Measurements from ENCODE around the gene SCGB1C1. TPM values are rescaled to one million over a fixed set of nuclear protein-coding genes. Genes with fewer than 3 reads are reported as not detected.

The SCGB1C1 gene
- total and polyA plus RNA-seq, 9 of the 15 experiments (the other 6 are each of a cell fraction or from before 2014, with no cell fraction given): not detected

DNA sequence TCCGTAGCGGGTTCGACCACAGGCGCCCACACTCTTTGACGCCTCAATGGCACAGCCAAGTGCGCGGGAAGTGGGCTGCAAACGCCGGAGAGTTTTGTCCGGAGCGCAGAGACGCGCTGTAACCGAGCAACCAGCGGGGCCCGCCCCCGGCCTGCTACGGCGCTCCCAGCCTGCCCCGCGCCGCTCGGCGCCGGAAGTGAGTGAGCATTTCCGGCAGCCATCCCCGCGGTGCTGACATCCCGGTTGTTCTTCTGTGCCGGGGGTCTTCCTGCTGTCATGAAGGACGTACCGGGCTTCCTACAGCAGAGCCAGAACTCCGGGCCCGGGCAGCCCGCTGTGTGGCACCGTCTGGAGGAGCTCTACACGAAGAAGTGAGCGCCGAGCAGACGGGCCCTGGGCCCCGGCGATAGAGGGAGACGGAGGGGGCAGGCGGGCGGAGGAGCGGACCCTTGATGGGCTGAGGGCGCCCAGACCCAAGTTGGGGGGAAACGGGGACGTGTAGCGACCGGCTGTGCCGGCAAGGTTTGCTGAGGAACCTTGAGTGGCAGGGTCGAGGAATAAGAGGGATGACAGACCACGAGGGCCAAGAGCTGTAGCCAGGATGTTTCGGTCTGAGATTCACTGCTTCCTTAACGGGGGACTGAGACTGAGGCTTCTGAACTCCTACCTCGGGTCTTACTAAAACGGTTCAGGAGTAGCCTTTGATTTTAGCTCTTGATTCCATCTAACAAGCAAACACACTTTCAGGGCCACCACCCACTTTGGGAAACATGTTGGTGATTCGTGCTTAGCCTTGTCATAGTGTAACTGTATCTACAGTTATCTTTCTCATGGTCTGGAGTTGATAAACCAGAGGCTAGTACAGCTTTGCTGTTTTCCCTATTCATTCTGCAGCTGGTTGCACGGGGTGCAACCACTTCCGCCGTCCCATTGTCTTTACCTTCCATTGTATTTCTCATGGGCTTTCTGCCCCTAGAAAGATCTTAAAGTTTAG is 44.2 kb downstream of the SCGB1C1 start, which contains the start of gene PSMD13 (continued):
- TF ChIP-seq, protein P1, sequence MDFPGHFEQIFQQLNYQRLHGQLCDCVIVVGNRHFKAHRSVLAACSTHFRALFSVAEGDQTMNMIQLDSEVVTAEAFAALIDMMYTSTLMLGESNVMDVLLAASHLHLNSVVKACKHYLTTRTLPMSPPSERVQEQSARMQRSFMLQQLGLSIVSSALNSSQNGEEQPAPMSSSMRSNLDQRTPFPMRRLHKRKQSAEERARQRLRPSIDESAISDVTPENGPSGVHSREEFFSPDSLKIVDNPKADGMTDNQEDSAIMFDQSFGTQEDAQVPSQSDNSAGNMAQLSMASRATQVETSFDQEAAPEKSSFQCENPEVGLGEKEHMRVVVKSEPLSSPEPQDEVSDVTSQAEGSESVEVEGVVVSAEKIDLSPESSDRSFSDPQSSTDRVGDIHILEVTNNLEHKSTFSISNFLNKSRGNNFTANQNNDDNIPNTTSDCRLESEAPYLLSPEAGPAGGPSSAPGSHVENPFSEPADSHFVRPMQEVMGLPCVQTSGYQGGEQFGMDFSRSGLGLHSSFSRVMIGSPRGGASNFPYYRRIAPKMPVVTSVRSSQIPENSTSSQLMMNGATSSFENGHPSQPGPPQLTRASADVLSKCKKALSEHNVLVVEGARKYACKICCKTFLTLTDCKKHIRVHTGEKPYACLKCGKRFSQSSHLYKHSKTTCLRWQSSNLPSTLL (IDR thresholded peaks at IDR 0.05): no peak
- TF ChIP-seq ZKSCAN3 (CRISPR knock-in tag; IDR thresholded peaks at IDR 0.05) (no peak), TAF15 (IDR thresholded peaks at IDR 0.05; ENCODE audit: low read depth, low read length) (no peak), ZNF583 (CRISPR knock-in tag; IDR thresholded peaks at IDR 0.05) (no peak), ZKSCAN1 (IDR thresholded peaks at IDR 0.05; ENCODE audit: low read depth, low read length) (no peak; the same call in 1 of the 2 replicates), SMARCA4 (IDR thresholded peaks at IDR 0.05) (no peak), ZNF77 (CRISPR knock-in tag; IDR thresholded peaks at IDR 0.05) (no peak), MECOM (CRISPR knock-in tag; IDR thresholded peaks at IDR 0.05) (no peak), ZNF316 (IDR thresholded peaks at IDR 0.05) (no peak), KLF6 (CRISPR knock-in tag; IDR thresholded peaks at IDR 0.05; ENCODE audit: borderline replicate concordance) (no peak), ZNF121 (CRISPR knock-in tag; conservative IDR thresholded peaks at IDR 0.05) (no peak), ZNF184 (CRISPR knock-in tag; IDR thresholded peaks at IDR 0.05) (no peak), NFYB (IDR thresholded peaks at IDR 0.05; ENCODE audit: extremely low read depth, insufficient read length) (no peak), TEAD2 (tag; IDR thresholded peaks at IDR 0.05) (no peak), PHF8 (IDR thresholded peaks at IDR 0.05; ENCODE audit: borderline replicate concordance, low read length) (peak; percentile 82; the same call in 1 of the 2 replicates), SMAD2 (IDR thresholded peaks at IDR 0.05; ENCODE audit: low read depth, low read length) (no peak), CHD1 (IDR thresholded peaks at IDR 0.05; ENCODE audit: low read length) (peak; percentile 7), POLR2B (IDR thresholded peaks at IDR 0.05; ENCODE audit: low read depth, partially characterized antibody) (peak; percentile 67)
- TF ChIP-seq, protein P2, sequence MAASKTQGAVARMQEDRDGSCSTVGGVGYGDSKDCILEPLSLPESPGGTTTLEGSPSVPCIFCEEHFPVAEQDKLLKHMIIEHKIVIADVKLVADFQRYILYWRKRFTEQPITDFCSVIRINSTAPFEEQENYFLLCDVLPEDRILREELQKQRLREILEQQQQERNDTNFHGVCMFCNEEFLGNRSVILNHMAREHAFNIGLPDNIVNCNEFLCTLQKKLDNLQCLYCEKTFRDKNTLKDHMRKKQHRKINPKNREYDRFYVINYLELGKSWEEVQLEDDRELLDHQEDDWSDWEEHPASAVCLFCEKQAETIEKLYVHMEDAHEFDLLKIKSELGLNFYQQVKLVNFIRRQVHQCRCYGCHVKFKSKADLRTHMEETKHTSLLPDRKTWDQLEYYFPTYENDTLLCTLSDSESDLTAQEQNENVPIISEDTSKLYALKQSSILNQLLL (CRISPR knock-in tag; IDR thresholded peaks at IDR 0.05; ENCODE audit: borderline replicate concordance): no peak
- TF ChIP-seq, protein P3, sequence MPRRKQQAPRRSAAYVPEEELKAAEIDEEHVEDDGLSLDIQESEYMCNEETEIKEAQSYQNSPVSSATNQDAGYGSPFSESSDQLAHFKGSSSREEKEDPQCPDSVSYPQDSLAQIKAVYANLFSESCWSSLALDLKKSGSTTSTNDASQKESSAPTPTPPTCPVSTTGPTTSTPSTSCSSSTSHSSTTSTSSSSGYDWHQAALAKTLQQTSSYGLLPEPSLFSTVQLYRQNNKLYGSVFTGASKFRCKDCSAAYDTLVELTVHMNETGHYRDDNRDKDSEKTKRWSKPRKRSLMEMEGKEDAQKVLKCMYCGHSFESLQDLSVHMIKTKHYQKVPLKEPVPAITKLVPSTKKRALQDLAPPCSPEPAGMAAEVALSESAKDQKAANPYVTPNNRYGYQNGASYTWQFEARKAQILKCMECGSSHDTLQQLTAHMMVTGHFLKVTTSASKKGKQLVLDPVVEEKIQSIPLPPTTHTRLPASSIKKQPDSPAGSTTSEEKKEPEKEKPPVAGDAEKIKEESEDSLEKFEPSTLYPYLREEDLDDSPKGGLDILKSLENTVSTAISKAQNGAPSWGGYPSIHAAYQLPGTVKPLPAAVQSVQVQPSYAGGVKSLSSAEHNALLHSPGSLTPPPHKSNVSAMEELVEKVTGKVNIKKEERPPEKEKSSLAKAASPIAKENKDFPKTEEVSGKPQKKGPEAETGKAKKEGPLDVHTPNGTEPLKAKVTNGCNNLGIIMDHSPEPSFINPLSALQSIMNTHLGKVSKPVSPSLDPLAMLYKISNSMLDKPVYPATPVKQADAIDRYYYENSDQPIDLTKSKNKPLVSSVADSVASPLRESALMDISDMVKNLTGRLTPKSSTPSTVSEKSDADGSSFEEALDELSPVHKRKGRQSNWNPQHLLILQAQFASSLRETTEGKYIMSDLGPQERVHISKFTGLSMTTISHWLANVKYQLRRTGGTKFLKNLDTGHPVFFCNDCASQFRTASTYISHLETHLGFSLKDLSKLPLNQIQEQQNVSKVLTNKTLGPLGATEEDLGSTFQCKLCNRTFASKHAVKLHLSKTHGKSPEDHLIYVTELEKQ (CRISPR knock-in tag; IDR thresholded peaks at IDR 0.05): no peak
- TF ChIP-seq, protein P4, sequence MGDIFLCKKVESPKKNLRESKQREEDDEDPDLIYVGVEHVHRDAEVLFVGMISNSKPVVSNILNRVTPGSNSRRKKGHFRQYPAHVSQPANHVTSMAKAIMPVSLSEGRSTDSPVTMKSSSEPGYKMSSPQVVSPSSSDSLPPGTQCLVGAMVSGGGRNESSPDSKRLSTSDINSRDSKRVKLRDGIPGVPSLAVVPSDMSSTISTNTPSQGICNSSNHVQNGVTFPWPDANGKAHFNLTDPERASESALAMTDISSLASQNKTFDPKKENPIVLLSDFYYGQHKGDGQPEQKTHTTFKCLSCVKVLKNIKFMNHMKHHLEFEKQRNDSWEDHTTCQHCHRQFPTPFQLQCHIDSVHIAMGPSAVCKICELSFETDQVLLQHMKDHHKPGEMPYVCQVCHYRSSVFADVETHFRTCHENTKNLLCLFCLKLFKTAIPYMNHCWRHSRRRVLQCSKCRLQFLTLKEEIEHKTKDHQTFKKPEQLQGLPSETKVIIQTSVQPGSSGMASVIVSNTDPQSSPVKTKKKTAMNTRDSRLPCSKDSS (IDR thresholded peaks at IDR 0.05; ENCODE audit: low read depth, partially characterized antibody): no peak

All from K562 (cell line).